Neural crest cell (in vitro differentiated cells): ENCODE measurements around the gene TSPAN14. TPM values are rescaled to one million over a fixed set of nuclear protein-coding genes. Genes with fewer than 3 reads are reported as not detected.
A peak's percentile ranks its signal among the peaks of the same experiment; 100 is the strongest.

Source experiments
- DNase-seq: peaks from one replicate; pipeline ENCODE4 v3.0.0; 2021; ENCODE audit warnings: low read depth, mixed read lengths, low spot score
- H3K27ac Mint-ChIP-seq: one replicate; pipeline ENCODE4 v1.8.0; 2021; ENCODE audit warnings: mild to moderate bottlenecking, mixed read lengths; ENCODE audit not compliant: unreplicated experiment
- H3K27me3 Mint-ChIP-seq: 2 replicates; pipeline ENCODE4 v1.8.0; 2021; ENCODE audit warnings: low read depth, mild to moderate bottlenecking, mixed read lengths
- H3K36me3 Mint-ChIP-seq: 2 replicates; pipeline ENCODE4 v1.8.0; 2021; ENCODE audit warnings: low read depth, mild to moderate bottlenecking, mixed read lengths
- H3K4me1 Mint-ChIP-seq: 2 replicates; pipeline ENCODE4 v1.8.0; 2021; ENCODE audit warnings: mixed read lengths
- H3K4me3 Mint-ChIP-seq: one replicate; pipeline ENCODE4 v1.8.0; 2021; ENCODE audit warnings: mild to moderate bottlenecking, mixed read lengths
- H3K9me3 Mint-ChIP-seq: 2 replicates; pipeline ENCODE4 v1.8.0; 2021; ENCODE audit warnings: mixed read lengths
- total RNA-seq: library from RNA; stranded (reverse); gene quantifications from 2 replicates; pipeline ENCODE4 v1.2.1, GENCODE V29; 2021
- TF ChIP-seq, protein P1 (sequence below): fragments of 200-600 bp; sonication (generic); conservative IDR thresholded peaks from 2 replicates; pipeline ENCODE4 v1.5.0; 2021; ENCODE audit warnings: antibody characterized with exemption, mild to moderate bottlenecking

The TSPAN14 gene
- total RNA-seq, 1 donor from 2014 or later = 140 TPM

DNA sequence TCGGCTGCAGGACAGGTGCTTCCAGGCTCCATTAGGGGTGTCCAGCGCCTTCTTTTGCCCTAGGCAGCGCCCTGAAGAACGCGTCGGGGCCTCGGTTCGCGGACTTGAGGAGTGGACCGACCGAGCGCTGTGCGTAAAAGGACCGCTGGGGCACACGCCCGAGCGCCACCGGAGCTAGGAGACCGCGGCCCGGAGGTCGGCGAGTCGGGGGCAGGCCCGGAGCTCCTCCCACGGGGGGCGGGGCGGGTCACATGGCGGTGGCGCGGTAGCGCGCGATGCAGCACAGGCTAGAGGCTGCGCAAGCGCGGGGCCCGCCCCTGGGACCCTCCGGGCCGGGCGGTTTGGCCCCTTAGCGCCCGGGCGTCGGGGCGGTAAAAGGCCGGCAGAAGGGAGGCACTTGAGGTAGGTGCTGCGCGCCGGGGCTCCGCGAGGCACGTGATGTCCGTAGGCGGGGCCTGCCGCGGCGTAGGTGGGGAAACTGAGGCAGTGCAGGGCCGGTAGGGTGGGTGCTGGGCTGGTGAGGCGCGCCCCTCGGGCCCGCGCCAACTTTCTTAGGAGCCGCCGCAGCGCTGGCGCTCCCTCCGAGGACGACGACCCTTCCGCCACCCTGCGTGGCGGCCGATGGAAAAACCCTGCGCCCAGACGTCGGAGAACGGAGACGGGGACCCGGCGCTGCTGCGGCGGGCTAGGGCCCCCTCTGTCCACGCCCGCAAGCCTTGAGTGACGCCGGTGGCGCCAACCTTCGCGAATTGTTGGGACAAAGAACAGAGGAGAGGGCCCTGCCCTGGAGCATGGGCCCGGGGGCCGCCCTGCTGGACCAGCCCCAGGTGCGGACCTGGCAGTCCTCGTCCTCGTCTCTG lies 45.6 kb upstream of the TSPAN14 start, which contains the start of gene PRXL2A:
Gene PRXL2A, plus strand, starts transcription at position 310 of the 860 bp plus-strand sequence. CDS start 11,917 bp downstream, outside the sequence.
- DNase-seq = peak; percentile 95
- H3K27me3 Mint-ChIP-seq = no peaks in the 10 kb centered on the region
- no peaks in the 10 kb centered on the region for H3K9me3 Mint-ChIP-seq
- H3K27ac Mint-ChIP-seq = peak within 1 kb of the TSS; percentile 88
- peaks cover 71% of the 10 kb centered on the region for H3K4me1 Mint-ChIP-seq
- TF ChIP-seq, protein P1, sequence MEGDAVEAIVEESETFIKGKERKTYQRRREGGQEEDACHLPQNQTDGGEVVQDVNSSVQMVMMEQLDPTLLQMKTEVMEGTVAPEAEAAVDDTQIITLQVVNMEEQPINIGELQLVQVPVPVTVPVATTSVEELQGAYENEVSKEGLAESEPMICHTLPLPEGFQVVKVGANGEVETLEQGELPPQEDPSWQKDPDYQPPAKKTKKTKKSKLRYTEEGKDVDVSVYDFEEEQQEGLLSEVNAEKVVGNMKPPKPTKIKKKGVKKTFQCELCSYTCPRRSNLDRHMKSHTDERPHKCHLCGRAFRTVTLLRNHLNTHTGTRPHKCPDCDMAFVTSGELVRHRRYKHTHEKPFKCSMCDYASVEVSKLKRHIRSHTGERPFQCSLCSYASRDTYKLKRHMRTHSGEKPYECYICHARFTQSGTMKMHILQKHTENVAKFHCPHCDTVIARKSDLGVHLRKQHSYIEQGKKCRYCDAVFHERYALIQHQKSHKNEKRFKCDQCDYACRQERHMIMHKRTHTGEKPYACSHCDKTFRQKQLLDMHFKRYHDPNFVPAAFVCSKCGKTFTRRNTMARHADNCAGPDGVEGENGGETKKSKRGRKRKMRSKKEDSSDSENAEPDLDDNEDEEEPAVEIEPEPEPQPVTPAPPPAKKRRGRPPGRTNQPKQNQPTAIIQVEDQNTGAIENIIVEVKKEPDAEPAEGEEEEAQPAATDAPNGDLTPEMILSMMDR = peak; percentile 22
- H3K36me3 Mint-ChIP-seq = no peaks in the 10 kb centered on the region
- peak within 1 kb of the TSS; percentile 96 for H3K4me3 Mint-ChIP-seq

DNA sequence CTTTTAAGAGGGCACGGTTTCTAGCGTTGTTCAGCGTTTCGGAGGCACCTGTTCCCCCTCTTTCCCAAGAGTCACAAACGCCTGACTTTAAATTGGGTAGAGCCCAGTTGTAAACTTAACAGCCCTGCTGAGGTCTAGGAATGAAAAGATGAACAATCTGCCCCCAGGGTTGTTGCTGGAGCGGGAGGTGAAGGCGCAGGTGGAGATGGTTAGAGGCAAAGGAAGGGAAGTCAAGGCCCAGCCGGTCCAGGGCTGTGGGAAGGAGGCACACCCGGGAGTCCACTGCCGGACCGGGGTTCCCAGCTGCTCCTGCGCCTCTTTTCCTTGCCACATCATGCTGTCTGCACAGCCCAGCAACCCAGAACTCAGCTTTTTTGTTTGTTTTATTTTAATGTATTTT lies 45.0 kb upstream of the TSPAN14 start:
- no peak for DNase-seq
- peaks cover 78% of the 10 kb centered on the region for H3K4me1 Mint-ChIP-seq

DNA sequence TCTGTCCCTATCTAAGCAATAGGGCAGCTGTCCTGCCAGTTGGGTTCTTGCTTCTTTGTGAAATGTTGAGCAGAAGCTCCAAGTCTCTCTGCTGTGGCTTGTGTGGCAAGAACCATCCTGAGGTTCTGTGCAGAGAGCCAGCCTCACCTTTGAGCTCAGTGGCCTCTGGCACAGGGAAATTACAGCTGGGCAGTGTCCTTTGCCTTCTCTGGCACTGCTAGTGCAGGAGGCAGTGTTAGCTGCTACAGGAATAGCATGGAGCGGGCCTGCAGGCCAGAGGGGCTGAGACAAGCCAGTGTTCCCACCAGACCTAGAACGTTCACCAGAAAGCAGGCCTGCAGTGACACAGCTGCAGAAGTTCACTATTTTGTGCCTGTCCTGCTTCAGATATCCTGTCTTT lies 44.0 kb upstream of the TSPAN14 start:
- H3K27me3 Mint-ChIP-seq = no peaks in the 10 kb centered on the region
- TF ChIP-seq, protein P1 = no peak
- no peaks in the 10 kb centered on the region for H3K36me3 Mint-ChIP-seq
- peak overlapping the region; percentile 96 for H3K4me3 Mint-ChIP-seq
- H3K27ac Mint-ChIP-seq = no peak overlapping the region
- peaks cover 86% of the 10 kb centered on the region for H3K4me1 Mint-ChIP-seq
- H3K9me3 Mint-ChIP-seq = no peaks in the 10 kb centered on the region
- no peak for DNase-seq

More for the DNA sequence above, 45.0 kb upstream of the TSPAN14 start:
- TF ChIP-seq, protein P1 = no peak
- no peaks in the 10 kb centered on the region for H3K9me3 Mint-ChIP-seq
- no peak overlapping the region for H3K27ac Mint-ChIP-seq
- no peaks in the 10 kb centered on the region for H3K36me3 Mint-ChIP-seq
- peak overlapping the region; percentile 96 for H3K4me3 Mint-ChIP-seq
- H3K27me3 Mint-ChIP-seq = no peaks in the 10 kb centered on the region

DNA sequence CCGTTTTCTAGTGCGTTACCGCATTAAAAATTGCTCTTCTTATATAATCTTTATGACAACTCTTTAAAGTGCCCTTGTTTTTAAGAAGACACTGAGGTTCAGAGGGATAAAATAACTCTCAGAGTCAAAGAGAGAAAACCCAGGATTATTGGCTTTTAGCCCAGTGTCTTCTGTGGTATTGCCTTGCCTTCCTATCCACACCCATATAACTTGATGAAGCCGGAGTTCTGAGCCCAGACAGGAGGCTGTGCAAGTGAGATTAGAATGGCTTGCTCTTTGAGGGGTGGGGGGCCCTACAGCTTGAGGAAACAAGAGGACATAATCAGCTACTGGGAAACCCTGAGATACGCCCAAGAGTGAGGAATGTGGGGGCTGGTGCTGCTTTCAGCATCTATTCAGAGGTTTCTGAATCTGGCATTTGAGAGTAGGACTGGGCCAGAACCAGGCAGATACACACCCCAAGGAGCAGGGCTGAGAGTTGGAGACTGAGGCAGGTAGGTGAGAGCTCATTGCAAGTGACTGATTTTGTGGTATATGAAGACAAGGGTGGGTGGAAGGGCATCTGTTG lies 43.4 kb upstream of the TSPAN14 start:
- Mint-ChIP-seq H3K4me3 (peak overlapping the region; percentile 96), H3K4me1 (peaks cover 85% of the 10 kb centered on the region), H3K9me3 (no peaks in the 10 kb centered on the region), H3K27me3 (no peaks in the 10 kb centered on the region), H3K27ac (no peak overlapping the region), H3K36me3 (peaks cover 4% of the 10 kb centered on the region)
- TF ChIP-seq, protein P1 = no peak
- DNase-seq = no peak

DNA sequence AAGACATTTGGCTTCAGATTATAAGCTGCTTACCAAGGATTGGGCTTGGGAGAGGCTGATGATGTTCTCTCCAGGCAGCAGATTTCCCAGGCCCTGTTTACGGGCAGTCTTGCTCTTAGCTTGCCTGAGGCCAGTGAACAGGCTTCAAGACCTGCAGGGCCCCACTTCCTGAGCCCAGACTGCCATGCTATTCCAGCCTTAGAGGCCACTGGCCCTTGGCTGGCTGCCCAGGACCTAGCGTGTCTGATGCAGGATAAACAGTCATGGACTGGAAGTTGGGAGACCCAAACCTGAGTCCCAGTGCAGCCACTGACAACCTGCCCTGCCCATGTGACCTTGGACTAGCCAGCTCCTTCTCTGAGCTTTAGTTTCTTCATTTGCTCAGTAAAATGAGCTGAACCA lies 42.8 kb upstream of the TSPAN14 start:
- Mint-ChIP-seq H3K4me1 (peaks cover 85% of the 10 kb centered on the region), H3K9me3 (no peaks in the 10 kb centered on the region), H3K4me3 (peak overlapping the region; percentile 96), H3K27ac (no peak overlapping the region), H3K36me3 (peaks cover 4% of the 10 kb centered on the region), H3K27me3 (no peaks in the 10 kb centered on the region)
- TF ChIP-seq, protein P1 = no peak
- DNase-seq = no peak
